GM23338 (cell line): ENCODE measurements around the gene SMAGP. TPM values are rescaled to one million over a fixed set of nuclear protein-coding genes. Genes with fewer than 3 reads are reported as not detected.
"Not testable (repeated sequence)": the region's sequence is repeated elsewhere in the genome, so short reads cannot be mapped to it uniquely, and the experiment has no call there.

ENCODE experiments used
- ATAC-seq: fragments of 200-7000 bp; cut with Tn5 transposase; 3 replicates; pipeline ENCODE4 v1.9.1; 2020
- DNase-seq: peaks from one replicate; pipeline ENCODE4 v3.0.0-alpha.2; 2015; ENCODE audit warnings: low spot score
- H2AFZ ChIP-seq: fragments of 200-600 bp; sonication (generic); 2 replicates; pipeline ENCODE4 v1.8.0; 2016; ENCODE audit warnings: antibody characterized with exemption, mild to moderate bottlenecking, moderate library complexity
- H3F3A ChIP-seq: fragments of 200-600 bp; sonication (generic); replicated peaks from 2 replicates; pipeline ENCODE4 v1.8.0; 2017; ENCODE audit warnings: antibody characterized with exemption, mixed run types, low read depth
- H3K27ac ChIP-seq: fragments of 200-600 bp; sonication (generic); 2 replicates; pipeline ENCODE4 v1.6.1; 2016; ENCODE audit warnings: low read depth
- H3K27me3 ChIP-seq: fragments of 200-600 bp; sonication (generic); 2 replicates; pipeline ENCODE4 v1.8.0; 2016; ENCODE audit warnings: mild to moderate bottlenecking, mixed run types, moderate library complexity; ENCODE audit not compliant: insufficient read depth
- H3K36me3 ChIP-seq: fragments of 200-600 bp; sonication (generic); 2 replicates; pipeline ENCODE4 v1.8.0; 2016; ENCODE audit warnings: mild to moderate bottlenecking; ENCODE audit not compliant: insufficient read depth
- H3K4me1 ChIP-seq: fragments of 200-600 bp; sonication (generic); 2 replicates; pipeline ENCODE4 v1.8.0; 2016; ENCODE audit warnings: mild to moderate bottlenecking, moderate library complexity; ENCODE audit not compliant: insufficient read depth
- H3K4me2 ChIP-seq: fragments of 200-600 bp; sonication (generic); 2 replicates; pipeline ENCODE4 v1.7.1; 2017; ENCODE audit warnings: mixed run types
- H3K4me3 ChIP-seq: fragments of 200-600 bp; sonication (generic); 2 replicates; pipeline ENCODE4 v1.6.1; 2016; ENCODE audit warnings: mixed run types
- H3K79me2 ChIP-seq: fragments of 200-600 bp; sonication (generic); replicated peaks from 2 replicates; pipeline ENCODE4 v1.8.0; 2017; ENCODE audit warnings: mild to moderate bottlenecking; ENCODE audit not compliant: insufficient read depth
- H3K9me2 ChIP-seq: fragments of 200-600 bp; sonication (generic); 2 replicates; pipeline ENCODE4 v1.8.0; 2017; ENCODE audit not compliant: insufficient read depth
- H4K20me1 ChIP-seq: fragments of 200-600 bp; sonication (generic); replicated peaks from 2 replicates; pipeline ENCODE4 v1.8.0; 2017; ENCODE audit warnings: mild to moderate bottlenecking; ENCODE audit not compliant: insufficient read depth
- H3K27ac Mint-ChIP-seq: 2 replicates; pipeline ENCODE4 v1.8.0; 2020; ENCODE audit warnings: inconsistent platforms, mild to moderate bottlenecking, moderate library complexity, mixed read lengths
- H3K27me3 Mint-ChIP-seq: 3 replicates; pipeline ENCODE4 v1.8.0; 2022; ENCODE audit warnings: low read depth, mild to moderate bottlenecking, moderate library complexity, mixed read lengths, inconsistent platforms; ENCODE audit not compliant: insufficient read depth, poor library complexity
- H3K36me3 Mint-ChIP-seq: 3 replicates; pipeline ENCODE4 v1.8.0; 2021; ENCODE audit warnings: low read depth, mild to moderate bottlenecking, inconsistent platforms, moderate library complexity, mixed read lengths
- H3K4me1 Mint-ChIP-seq: 3 replicates; pipeline ENCODE4 v1.8.0; 2020; ENCODE audit warnings: mild to moderate bottlenecking, inconsistent platforms, mixed read lengths
- H3K4me3 Mint-ChIP-seq: 3 replicates; pipeline ENCODE4 v1.8.0; 2021; ENCODE audit warnings: moderate library complexity, mild to moderate bottlenecking, inconsistent platforms, mixed read lengths
- H3K9me3 Mint-ChIP-seq: 3 replicates; pipeline ENCODE4 v1.8.0; 2020; ENCODE audit warnings: moderate library complexity, mild to moderate bottlenecking, inconsistent platforms, mixed read lengths
- CREB1 ChIP-seq: fragments of 250-450 bp; sonication (Bioruptor Pico); IDR thresholded peaks from 2 replicates; pipeline ENCODE4 v1.5.0; 2020; ENCODE audit warnings: low read depth, mild to moderate bottlenecking, moderate library complexity
- EZH2 ChIP-seq: fragments of 200-600 bp; sonication (generic); IDR thresholded peaks from one replicate; pipeline ENCODE4 v1.8.0; 2017; ENCODE audit warnings: antibody characterized with exemption, mild to moderate bottlenecking, low read depth; ENCODE audit not compliant: unreplicated experiment
- EZH2phosphoT487 ChIP-seq: fragments of 200-600 bp; sonication (generic); IDR thresholded peaks from one replicate; pipeline ENCODE4 v1.8.1; 2018; ENCODE audit warnings: antibody characterized with exemption; ENCODE audit not compliant: unreplicated experiment
- JUNB ChIP-seq: IDR thresholded peaks from one replicate; pipeline ENCODE4 v1.6.1; 2016; ENCODE audit warnings: antibody characterized with exemption; ENCODE audit not compliant: unreplicated experiment
- NANOG ChIP-seq: IDR thresholded peaks from 2 replicates; pipeline ENCODE4 v1.6.1; 2016; ENCODE audit warnings: antibody characterized with exemption, borderline replicate concordance
- POLR2AphosphoS5 ChIP-seq: IDR thresholded peaks from 2 replicates; pipeline ENCODE4 v1.6.1; 2016; ENCODE audit warnings: antibody characterized with exemption, low read depth
- STAT1 ChIP-seq: IDR thresholded peaks from one replicate; pipeline ENCODE4 v1.6.1; 2016; ENCODE audit warnings: antibody characterized with exemption; ENCODE audit not compliant: unreplicated experiment
- ZNF114 ChIP-seq: fragments of 250-450 bp; sonication (Bioruptor Pico); IDR thresholded peaks from 2 replicates; pipeline ENCODE4 v1.5.0; 2020; ENCODE audit warnings: mild to moderate bottlenecking, moderate library complexity
- ZNF331 ChIP-seq: fragments of 250-450 bp; sonication (Bioruptor Pico); IDR thresholded peaks from 2 replicates; pipeline ENCODE4 v1.5.0; 2020; ENCODE audit warnings: low read depth, mild to moderate bottlenecking, moderate library complexity
- polyA plus RNA-seq: library from polyadenylated mRNA; unstranded; fragments of >200 nt; fragmentation: Nextera tagmentation; extraction: Ambion mirVana; gene quantifications from 2 replicates; pipeline ENCODE4 v1.2.1, GENCODE V29; 2016
- total RNA-seq: library from RNA; depleted of rRNA; stranded (reverse); fragments of >200 nt; shearing (Covaris generic); gene quantifications from 2 replicates; pipeline ENCODE4 v1.2.3, GENCODE V29; 2014
- TF ChIP-seq, protein P1 (sequence below): IDR thresholded peaks from 2 replicates; pipeline ENCODE4 v1.6.1; 2016; ENCODE audit warnings: antibody characterized with exemption
- TF ChIP-seq, protein P2 (sequence below), 2 experiments: fragments of 200-600 bp in 1 of 2; sonication (generic) in 1 of 2; conservative IDR thresholded peaks; 2 replicates each; pipeline versions ENCODE4 v1.5.1 to v1.6.1; 2016 to 2017; ENCODE audit warnings: antibody characterized with exemption in 2 of 2, low read depth in 2 of 2, mild to moderate bottlenecking in 2 of 2, moderate library complexity in 1 of 2
- TF ChIP-seq, protein P3 (sequence below): IDR thresholded peaks from one replicate; pipeline ENCODE4 v1.6.1; 2018; ENCODE audit warnings: antibody characterized with exemption; ENCODE audit not compliant: unreplicated experiment

The SMAGP gene
- total and polyA plus RNA-seq, 2 experiments from 2014 or later: 4.7 to 8.2 TPM

DNA sequence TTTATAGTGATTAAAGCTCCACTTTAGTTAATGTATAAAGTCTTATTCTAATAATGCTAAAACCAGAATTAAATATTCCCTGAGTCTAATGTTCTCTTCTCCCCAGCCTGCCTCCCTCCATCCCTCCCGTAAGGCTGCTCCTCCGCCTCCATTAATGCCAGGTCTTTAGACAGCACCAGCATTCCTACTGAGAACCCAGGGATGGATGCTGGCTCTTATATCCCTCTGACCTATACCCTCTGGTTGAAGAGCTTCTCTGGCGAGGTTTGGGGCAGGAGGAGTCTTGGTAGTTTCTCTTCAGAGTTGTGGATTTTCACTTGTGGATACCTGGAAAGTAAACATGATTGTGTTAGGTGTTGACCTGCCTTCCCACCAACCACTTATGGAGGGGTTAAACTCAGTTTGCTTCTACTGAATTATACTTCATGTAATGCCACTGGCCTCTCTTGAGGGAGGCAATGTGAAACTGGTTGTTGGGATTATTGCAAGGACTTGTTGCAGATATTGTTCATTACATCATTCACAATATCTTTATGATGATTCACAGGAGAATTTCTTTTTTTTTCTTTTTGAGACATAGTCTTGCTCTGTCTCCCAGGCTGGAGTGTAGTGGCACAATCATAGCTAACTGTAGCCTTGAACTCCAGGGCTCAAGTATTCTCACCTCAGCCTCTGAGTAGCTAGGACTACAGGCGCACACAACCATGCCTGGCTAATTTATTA is 11.1 kb upstream of the SMAGP start (continued):
- no peak for TF ChIP-seq POLR2AphosphoS5
- no peak for TF ChIP-seq JUNB
- TF ChIP-seq, protein P1, sequence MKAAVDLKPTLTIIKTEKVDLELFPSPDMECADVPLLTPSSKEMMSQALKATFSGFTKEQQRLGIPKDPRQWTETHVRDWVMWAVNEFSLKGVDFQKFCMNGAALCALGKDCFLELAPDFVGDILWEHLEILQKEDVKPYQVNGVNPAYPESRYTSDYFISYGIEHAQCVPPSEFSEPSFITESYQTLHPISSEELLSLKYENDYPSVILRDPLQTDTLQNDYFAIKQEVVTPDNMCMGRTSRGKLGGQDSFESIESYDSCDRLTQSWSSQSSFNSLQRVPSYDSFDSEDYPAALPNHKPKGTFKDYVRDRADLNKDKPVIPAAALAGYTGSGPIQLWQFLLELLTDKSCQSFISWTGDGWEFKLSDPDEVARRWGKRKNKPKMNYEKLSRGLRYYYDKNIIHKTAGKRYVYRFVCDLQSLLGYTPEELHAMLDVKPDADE: no peak
- TF ChIP-seq ZNF114 (CRISPR knock-in tag): no peak

DNA sequence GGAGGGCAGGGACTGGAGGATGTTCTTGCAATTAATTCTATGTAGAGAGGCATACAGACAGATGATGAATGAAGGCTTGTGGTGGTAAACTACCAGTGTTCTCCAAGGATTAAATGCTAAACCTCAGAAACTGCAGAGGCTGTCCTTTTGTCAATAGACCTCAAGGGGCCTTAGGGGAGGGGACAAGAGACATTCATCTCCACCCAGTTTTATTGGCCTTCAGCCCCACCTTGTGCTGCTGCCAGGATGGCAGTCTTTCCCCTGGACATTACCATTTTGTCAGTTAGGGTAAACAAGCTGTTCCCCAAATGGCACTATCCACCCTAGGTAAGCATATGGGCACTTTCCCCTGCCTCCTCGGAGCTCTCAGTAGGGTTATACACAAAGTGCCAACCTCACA is 4.9 kb upstream of the SMAGP start:
- H3F3A ChIP-seq: no peaks in the 10 kb centered on the region
- peaks cover 18% of the 10 kb centered on the region for H3K27me3 ChIP-seq
- H3K36me3 ChIP-seq: no peaks in the 10 kb centered on the region
- no peaks in the 10 kb centered on the region for H4K20me1 ChIP-seq
- H3K4me2 ChIP-seq: no peak overlapping the region
- Mint-ChIP-seq H3K27ac (no peak overlapping the region), H3K9me3 (no peaks in the 10 kb centered on the region), H3K27me3 (peaks cover 11% of the 10 kb centered on the region), H3K4me1 (peaks cover 6% of the 10 kb centered on the region; the same call in 2 of the 3 replicates), H3K4me3 (no peak overlapping the region), H3K36me3 (no peaks in the 10 kb centered on the region; the same call in 2 of the 3 replicates)
- H3K27ac ChIP-seq: no peak overlapping the region
- H3K4me1 ChIP-seq: 0 out of 2 replicates have a peak, but pooled peaks cover 5% of the 10 kb centered on the region
- DNase-seq (no peak), ATAC-seq (no peak)
- H3K4me3 ChIP-seq: no peak overlapping the region
- H3K9me2 ChIP-seq: no peaks in the 10 kb centered on the region
- no peak overlapping the region for H2AFZ ChIP-seq
- no peaks in the 10 kb centered on the region for H3K79me2 ChIP-seq
- TF ChIP-seq ZNF114 (CRISPR knock-in tag) (no peak), JUNB (no peak), EZH2 (no peak), CREB1 (CRISPR knock-in tag) (no peak), POLR2AphosphoS5 (no peak), EZH2phosphoT487 (no peak), ZNF331 (no peak), NANOG (no peak), STAT1 (no peak)
- TF ChIP-seq, protein P1: no peak
- TF ChIP-seq, protein P2, sequence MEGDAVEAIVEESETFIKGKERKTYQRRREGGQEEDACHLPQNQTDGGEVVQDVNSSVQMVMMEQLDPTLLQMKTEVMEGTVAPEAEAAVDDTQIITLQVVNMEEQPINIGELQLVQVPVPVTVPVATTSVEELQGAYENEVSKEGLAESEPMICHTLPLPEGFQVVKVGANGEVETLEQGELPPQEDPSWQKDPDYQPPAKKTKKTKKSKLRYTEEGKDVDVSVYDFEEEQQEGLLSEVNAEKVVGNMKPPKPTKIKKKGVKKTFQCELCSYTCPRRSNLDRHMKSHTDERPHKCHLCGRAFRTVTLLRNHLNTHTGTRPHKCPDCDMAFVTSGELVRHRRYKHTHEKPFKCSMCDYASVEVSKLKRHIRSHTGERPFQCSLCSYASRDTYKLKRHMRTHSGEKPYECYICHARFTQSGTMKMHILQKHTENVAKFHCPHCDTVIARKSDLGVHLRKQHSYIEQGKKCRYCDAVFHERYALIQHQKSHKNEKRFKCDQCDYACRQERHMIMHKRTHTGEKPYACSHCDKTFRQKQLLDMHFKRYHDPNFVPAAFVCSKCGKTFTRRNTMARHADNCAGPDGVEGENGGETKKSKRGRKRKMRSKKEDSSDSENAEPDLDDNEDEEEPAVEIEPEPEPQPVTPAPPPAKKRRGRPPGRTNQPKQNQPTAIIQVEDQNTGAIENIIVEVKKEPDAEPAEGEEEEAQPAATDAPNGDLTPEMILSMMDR (conservative IDR thresholded peaks at IDR 0.05; ENCODE audit: low read depth in 2 of 2): no peak
- TF ChIP-seq, protein P3, sequence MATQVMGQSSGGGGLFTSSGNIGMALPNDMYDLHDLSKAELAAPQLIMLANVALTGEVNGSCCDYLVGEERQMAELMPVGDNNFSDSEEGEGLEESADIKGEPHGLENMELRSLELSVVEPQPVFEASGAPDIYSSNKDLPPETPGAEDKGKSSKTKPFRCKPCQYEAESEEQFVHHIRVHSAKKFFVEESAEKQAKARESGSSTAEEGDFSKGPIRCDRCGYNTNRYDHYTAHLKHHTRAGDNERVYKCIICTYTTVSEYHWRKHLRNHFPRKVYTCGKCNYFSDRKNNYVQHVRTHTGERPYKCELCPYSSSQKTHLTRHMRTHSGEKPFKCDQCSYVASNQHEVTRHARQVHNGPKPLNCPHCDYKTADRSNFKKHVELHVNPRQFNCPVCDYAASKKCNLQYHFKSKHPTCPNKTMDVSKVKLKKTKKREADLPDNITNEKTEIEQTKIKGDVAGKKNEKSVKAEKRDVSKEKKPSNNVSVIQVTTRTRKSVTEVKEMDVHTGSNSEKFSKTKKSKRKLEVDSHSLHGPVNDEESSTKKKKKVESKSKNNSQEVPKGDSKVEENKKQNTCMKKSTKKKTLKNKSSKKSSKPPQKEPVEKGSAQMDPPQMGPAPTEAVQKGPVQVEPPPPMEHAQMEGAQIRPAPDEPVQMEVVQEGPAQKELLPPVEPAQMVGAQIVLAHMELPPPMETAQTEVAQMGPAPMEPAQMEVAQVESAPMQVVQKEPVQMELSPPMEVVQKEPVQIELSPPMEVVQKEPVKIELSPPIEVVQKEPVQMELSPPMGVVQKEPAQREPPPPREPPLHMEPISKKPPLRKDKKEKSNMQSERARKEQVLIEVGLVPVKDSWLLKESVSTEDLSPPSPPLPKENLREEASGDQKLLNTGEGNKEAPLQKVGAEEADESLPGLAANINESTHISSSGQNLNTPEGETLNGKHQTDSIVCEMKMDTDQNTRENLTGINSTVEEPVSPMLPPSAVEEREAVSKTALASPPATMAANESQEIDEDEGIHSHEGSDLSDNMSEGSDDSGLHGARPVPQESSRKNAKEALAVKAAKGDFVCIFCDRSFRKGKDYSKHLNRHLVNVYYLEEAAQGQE: no peak

DNA sequence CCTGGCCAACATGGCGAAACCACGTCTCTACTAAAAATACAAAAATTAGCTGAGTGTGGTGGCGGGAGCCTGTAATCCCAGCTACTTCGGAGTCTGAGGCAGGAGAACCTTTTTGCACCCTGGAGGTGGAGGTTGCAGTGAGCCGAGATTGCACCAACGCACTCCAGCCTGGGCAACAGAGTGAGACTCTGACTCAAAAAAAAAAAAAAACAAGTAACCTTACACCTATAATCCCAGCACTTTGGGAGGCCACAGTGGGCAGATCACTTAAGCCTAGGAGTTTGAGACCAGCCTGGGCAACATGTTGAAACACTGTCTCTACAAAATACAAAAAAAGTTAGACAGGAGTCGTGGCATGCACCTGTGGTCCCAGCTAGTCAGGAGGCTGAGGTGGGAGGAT is 2.6 kb upstream of the SMAGP start:
- not testable (repeated sequence) for H2AFZ ChIP-seq, H3K79me2 ChIP-seq, H3K4me3 Mint-ChIP-seq, H3K36me3 ChIP-seq, H3K4me3 ChIP-seq, H3K4me1 Mint-ChIP-seq, H3K4me2 ChIP-seq, DNase-seq, H3K27ac ChIP-seq, H3F3A ChIP-seq, H3K4me1 ChIP-seq, H4K20me1 ChIP-seq, H3K9me3 Mint-ChIP-seq, ATAC-seq, H3K27ac Mint-ChIP-seq, H3K36me3 Mint-ChIP-seq, H3K9me2 ChIP-seq
- H3K27me3 ChIP-seq: peaks cover 18% of the 10 kb centered on the region
- H3K27me3 Mint-ChIP-seq: peaks cover 21% of the 10 kb centered on the region
